NCI-H345 treated with DMSO at 0.1 percent for 48 hours (cell line): ENCODE results near the gene SIGLEC6.
"Not testable (repeated sequence)": the region's sequence is repeated elsewhere in the genome, so short reads cannot be mapped to it uniquely, and the experiment has no call there.

Source experiments
- DNase-seq: peaks from one replicate; lab custom pipeline; 2025; ENCODE audit not compliant: unreplicated experiment; lab: John Stamatoyannopoulos, UW

Gene SIGLEC6

DNA sequence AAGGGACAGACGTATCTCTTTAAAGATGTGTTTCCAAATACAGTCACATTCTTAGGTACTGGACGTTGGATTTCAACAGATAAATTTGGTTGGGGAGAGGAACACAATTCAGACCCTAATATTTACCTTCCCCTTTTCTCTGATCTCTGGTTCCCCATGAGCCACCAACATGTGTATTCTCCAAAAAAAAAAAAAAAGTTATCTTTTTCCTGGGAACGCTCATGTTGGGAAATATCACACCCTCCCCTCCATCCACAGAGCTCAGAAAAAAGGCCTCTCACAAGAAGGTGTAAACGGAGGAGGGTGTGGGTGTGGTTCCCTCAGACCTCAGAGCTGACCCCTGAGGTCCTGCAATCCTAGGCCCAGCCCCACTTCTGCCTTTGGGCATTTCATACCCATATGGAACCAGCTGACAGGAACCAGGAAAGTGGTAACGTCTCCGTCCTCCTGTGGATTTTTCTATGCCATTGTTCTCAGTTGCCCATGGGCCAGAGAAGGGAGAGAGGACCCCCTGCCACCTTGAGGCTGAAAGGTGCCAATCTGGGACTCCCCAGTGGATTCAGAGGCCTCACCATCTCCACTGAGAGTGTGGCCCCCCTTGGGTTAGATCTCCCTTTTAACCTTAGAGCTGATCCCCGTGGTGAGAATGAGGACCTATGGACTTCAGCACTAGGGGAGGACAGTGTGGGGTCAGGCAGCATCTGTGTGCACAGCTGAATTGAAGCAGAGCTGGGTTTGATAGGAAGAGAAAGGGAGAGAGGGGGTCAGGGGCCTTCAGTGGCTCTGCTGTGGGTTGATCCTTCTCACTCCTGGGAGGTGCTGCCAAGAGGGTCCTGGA is 21.4 kb downstream of the SIGLEC6 start:
- no peak for DNase-seq

DNA sequence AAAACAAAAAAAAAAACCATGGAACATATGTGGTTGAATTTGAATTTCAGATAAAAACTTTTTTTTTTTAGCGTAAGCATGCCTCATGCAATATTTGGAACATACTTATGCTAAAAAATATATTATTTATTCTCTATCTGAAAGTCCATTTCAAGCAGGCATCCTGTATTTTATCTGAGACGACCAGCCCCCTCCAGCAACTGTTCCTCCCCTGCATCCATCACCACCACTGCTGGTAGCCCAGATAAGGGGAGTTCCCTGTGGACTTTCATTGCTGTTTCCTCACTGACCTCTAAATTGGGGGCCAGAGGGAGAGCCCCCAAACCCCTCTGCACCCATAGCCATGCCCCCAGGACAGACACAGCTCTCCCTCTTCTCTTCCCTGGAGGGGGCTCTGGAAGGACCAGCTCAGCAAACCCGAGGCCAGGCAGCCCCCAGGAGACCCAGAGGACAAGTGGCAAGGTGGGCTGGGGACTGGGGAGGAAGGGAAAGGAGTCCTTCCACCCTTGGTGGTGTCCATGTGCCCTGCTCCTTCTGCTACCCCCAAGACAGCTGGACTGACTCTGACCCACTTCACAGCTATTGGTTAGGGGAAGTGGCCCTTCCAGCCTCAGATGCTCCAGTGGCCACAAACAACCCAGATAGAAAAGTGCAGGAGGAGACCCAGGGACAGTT is 23.3 kb downstream of the SIGLEC6 start:
- DNase-seq = no peak

GRCh38 chr19:51507640-51508058 is 23.8 kb downstream of the SIGLEC6 start:
- no peak for DNase-seq

GRCh38 chr19:51507192-51507591 is 24.3 kb downstream of the SIGLEC6 start:
- no peak for DNase-seq

GRCh38 chr19:51505904-51506303 is 25.6 kb downstream of the SIGLEC6 start:
- no peak for DNase-seq

- no peak for DNase-seq
Measured at GRCh38 chr19:51503896-51504295, 27.6 kb downstream of the SIGLEC6 start.

GRCh38 chr19:51503286-51503817 is 28.1 kb downstream of the SIGLEC6 start:
- no peak for DNase-seq

DNA sequence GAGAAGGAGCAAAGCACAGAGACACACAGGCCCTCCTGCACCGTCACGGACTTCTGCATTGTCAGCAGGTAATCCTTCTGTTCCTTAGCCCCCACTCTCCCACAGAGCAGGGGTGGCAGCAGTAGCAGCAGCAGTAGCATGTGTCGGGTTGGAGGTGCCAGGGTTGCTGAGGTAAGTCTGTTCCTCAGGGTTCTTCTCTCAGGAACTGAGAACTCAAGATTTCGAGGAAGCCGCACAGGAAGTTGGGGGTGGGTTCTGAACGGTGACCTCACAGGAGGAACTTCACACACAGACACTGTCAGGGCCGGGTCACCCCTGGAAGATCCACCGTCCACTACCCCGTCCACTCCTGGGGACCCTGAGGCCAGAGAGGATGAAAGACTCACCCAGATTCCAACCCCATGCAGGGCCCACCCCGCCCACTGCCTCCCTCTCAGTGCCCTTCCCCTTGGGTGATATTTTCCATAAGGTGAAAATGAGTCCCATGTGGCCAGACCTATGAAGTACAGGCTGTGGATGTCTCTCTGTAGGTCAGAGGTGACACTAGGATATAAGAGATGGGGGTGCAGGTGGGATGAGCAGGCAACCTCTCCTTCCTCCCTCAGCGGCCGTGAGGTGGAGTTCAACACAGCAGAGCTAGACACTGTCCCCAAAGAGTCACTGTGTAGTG is 29.7 kb downstream of the SIGLEC6 start, which contains the start of gene SIGLEC12:
SIGLEC12 (minus strand) TSS at position 207 of the 670 bp plus-strand sequence; CDS start at position 140, 67 bp downstream.
- no peak for DNase-seq

- not testable (repeated sequence) for DNase-seq
Measured at GRCh38 chr19:51500931-51501330, 30.5 kb downstream of the SIGLEC6 start.

GRCh38 chr19:51497666-51498065 is 33.8 kb downstream of the SIGLEC6 start:
- no peak for DNase-seq

DNA sequence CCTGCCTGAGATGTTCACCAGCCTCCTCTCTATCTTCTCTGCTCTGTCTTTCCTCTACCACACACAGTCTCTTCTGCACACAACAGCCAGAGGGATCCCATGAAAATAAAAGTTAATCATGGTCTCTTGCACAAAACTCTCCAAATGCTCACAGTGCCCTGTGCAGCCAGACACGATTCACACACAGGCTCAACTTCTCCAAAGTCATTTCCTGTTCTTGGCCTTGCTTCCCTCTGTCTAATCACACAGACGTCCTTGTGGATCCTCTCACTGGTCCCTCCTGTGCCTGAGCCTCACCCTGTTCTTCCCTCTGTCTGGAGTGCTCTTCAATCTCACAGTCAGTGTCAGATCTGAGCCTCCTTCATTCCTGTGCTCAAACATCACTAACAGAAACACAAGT is 37.7 kb downstream of the SIGLEC6 start:
- DNase-seq = no peak

DNA sequence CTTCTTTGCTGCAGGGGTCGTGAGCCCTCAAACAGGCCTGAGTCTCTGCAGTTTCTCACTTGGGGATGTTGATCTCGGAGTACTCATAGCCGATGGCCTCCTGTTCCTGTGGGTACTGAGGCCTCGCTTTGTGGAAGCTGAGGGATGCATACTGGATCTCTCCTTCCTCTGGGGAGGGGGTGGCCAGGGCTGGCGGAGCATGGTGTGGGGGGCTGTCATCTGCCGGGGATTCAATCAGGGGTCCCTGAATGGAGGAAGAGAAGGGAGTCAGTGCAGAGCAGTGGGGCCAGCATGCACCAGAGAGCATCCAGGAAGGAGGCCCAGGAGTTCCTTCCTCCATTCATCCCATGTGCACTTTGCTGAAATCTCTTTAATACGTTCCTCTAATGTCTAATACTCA is 39.9 kb downstream of the SIGLEC6 start:
- no peak for DNase-seq

- DNase-seq = no peak
Measured at GRCh38 chr19:51490676-51491075, 40.8 kb downstream of the SIGLEC6 start.

DNA sequence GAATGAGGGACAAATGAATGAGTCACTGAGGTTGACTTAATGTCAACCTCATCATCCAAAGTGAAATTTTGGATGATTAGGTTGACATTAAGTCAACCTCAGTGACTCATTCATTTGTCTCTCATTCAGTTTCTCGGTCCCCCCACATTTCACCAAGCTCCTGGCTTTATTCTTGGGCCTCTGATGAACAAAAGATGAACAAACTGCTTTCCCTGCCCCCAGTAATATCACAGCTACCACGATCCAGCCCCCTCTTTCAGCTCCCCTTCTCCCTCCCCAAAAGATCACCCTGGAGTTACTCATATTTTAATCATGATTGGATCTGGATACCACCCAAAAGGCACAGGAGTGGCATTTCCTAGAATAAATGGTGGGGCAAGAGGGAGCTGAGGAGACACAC is 42.4 kb downstream of the SIGLEC6 start:
- no peak for DNase-seq

- DNase-seq = no peak
Measured at GRCh38 chr19:51488491-51488890, 43.0 kb downstream of the SIGLEC6 start.

DNA sequence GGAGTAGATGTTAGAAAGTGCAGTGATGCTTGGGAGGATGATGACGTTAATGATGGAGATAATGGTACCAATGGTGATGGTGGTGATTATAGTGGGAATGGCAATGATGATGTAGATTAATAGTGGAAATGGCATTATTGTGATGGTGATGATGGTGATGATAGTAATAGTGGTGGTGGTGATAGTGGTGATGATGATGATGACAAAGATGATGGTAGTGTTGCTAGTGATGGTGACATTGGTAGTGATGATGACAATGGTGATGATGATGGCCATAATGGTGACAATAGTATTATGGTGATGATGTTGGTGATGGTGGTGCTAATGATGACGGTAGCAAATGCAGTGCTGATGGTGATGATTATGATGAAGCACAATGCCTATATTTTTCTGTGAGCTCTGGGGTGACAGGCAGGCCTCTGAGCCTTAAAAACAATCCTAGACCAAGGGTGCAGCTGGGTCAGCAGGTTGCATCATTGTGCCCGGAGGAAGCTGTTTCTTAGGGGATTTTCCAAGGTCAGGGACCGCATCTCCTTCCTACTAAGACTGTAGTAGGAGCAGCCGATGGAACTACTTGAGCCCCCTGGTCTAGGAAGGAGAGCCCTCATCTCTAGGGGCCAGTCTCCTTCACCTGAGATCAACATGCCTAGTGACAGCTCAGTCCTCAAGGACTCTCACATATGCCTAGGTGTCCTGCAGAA is 45.4 kb downstream of the SIGLEC6 start:
- DNase-seq = no peak

DNA sequence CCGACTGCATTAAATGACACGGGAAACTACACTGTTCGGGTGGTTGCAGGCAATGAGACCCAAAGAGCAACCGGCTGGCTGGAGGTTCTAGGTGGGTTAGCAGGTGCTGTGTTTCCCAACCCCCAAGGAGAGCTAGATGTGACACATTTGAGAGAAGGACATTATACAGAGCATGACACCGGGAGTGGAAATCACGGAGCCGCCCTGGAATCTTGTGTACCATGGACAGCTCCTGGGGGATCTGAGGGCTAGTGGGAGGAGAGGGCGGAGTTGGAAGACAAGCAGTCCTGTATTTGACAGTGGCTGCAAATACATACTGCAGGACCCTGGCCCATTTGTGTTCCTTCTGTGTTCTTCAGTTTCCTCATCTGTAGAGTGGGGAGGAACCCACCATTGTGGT is 50.9 kb downstream of the SIGLEC6 start:
- no peak for DNase-seq

DNA sequence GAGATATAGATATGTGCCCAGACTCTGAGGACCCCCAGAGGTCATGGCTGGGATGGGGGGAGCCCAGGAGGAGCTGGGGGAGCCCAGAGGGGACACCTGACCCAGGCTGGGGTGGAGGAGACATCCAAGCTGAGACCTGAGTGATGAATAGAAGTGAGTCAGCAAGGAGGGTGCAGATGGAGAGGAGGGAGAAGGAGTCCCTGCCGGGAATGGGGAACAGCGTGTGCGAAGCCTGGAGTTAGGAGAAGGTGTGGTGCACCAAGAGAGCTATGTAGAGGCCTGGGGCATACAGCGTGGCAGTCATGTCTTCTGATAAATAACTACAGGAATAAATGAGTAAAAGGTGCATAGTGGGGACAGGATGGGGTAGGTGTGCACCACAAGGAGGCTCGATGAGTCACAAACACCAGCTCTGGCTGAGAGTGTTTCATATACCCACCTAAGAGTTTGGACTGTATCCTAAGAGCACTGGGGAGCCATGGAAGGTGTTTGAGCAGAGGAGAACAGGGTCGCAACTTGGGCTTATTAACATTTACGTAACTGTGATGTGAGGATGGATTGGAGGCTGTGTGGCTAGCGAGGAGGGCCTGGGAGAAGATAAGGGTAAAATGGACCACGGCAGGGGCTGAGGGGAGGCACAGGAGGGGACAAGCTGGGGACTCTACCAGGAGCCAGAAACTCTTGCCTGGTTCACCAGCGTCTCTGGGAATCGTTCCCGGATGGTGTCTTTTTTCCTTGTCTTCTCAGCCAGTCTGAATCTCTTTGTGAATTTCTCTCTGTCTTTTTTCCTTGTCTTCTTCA is 51.7 kb downstream of the SIGLEC6 start:
- DNase-seq = no peak

DNA sequence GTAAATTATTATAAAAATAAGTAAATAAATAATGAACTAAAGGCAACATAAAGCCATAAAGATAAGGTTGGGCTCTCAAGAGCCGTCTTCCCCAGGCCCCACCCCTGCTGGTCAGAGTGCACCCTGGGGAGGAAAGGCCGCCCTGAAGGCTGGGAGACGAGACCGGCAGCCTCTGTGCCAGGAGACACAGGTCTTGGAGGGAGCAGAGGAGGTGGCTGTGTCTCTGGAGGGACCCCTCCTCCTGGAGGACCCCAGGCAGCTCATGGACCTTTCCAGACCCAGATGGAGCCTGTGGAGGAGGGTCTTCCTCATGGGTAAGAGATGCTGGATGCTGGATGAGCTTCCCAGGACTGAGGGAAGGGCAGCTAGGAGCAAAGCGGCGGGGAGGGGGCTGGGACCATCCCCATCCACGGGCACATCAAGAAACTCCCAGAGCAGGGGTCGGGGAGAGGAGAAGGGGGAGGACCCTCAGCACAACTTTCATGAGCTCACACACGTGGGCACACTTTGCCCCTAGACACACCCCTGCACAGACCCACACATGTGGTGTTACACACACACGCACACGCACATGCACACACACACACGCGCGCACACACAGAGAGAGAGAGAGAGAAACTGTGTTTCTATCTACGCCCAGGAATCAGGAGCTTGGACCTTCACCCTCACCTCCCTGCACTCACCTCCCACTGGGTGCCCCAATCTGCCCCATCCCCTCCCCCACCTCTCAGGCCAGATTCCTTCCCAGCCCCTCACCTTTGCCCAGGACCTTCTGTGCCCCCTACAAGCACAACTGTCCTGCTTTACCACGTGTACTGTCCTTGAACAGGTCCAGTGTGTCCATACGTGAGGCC is 52.9 kb downstream of the SIGLEC6 start, which contains the start of gene CEACAM18:
CEACAM18 (plus strand) TSS at position 159 of the 854 bp plus-strand sequence.
- no peak for DNase-seq
